GM18867 (cell line): Measurements from ENCODE around the gene OR5B17.
"Not testable (repeated sequence)": the region's sequence is repeated elsewhere in the genome, so short reads cannot be mapped to it uniquely, and the experiment has no call there.

ENCODE experiments used
- ATAC-seq: cut with Tn5 transposase; IDR thresholded peaks from one replicate; pipeline ENCODE4 v1.9.1; 2021; ENCODE audit warnings: mild to moderate bottlenecking, moderate library complexity; ENCODE audit not compliant: unreplicated experiment

The OR5B17 gene

GRCh38 chr11:58358969-58359368 is at the start of gene OR5B17:
TSS of gene OR5B17 (minus strand) at chr11:58359069. CDS start at chr11:58359069, 0 bp downstream.
- no peak for ATAC-seq

GRCh38 chr11:58406774-58407173 is 47.9 kb upstream of the OR5B17 start, which contains the start of gene OR5B3:
TSS of gene OR5B3 (minus strand) at chr11:58406874. CDS start at chr11:58403409, 3,465 bp downstream.
- no peak for ATAC-seq

- not testable (repeated sequence) for ATAC-seq
Measured at GRCh38 chr11:58399622-58400021, 40.8 kb upstream of the OR5B17 start.

GRCh38 chr11:58395581-58395980 is 36.7 kb upstream of the OR5B17 start:
- no peak for ATAC-seq

- ATAC-seq: no peak
Measured at GRCh38 chr11:58394195-58394594, 35.3 kb upstream of the OR5B17 start.

- no peak for ATAC-seq
Measured at GRCh38 chr11:58392746-58393145, 33.9 kb upstream of the OR5B17 start.

GRCh38 chr11:58391879-58392278 is 33.0 kb upstream of the OR5B17 start:
- ATAC-seq: no peak

- no peak for ATAC-seq
Measured at GRCh38 chr11:58390551-58391063, 31.7 kb upstream of the OR5B17 start.

- no peak for ATAC-seq
Measured at GRCh38 chr11:58354727-58355126, 4.1 kb downstream of the OR5B17 start.

GRCh38 chr11:58345204-58345603 is 13.7 kb downstream of the OR5B17 start:
- ATAC-seq: no peak

- no peak for ATAC-seq
Measured at GRCh38 chr11:58334708-58335107, 24.2 kb downstream of the OR5B17 start.

GRCh38 chr11:58330861-58331260 is 28.0 kb downstream of the OR5B17 start:
- no peak for ATAC-seq

GRCh38 chr11:58318532-58318931 is 40.3 kb downstream of the OR5B17 start:
- ATAC-seq: no peak

GRCh38 chr11:58316142-58316541 is 42.7 kb downstream of the OR5B17 start:
- no peak for ATAC-seq
